GM19328 (cell line): ENCODE measurements around the gene PI16.

Experiments used
- ATAC-seq: cut with Tn5 transposase; IDR thresholded peaks from one replicate; pipeline ENCODE4 v1.9.1; 2021; ENCODE audit warnings: mild to moderate bottlenecking, moderate library complexity; ENCODE audit not compliant: unreplicated experiment

PI16 gene

GRCh38 chr6:36955671-36956445, 1.3 kb downstream of the PI16 start:
- no peak for ATAC-seq

GRCh38 chr6:36956446-36956820, 1.9 kb downstream of the PI16 start:
- ATAC-seq, result no peak

GRCh38 chr6:36957773-36958271, 3.3 kb downstream of the PI16 start:
- no peak for ATAC-seq

- ATAC-seq, result no peak
Measured at GRCh38 chr6:36958775-36959554, 4.4 kb downstream of the PI16 start.

- ATAC-seq, result no peak
Measured at GRCh38 chr6:36959555-36960250, 5.2 kb downstream of the PI16 start.

- ATAC-seq, result no peak
Measured at GRCh38 chr6:36961441-36962435, 7.2 kb downstream of the PI16 start.

- no peak for ATAC-seq
Measured at GRCh38 chr6:36962874-36963273, 8.3 kb downstream of the PI16 start.

GRCh38 chr6:36963451-36964290, 9.1 kb downstream of the PI16 start:
- no peak for ATAC-seq

GRCh38 chr6:36964349-36964748, 9.8 kb downstream of the PI16 start:
- ATAC-seq, result no peak

GRCh38 chr6:36964908-36965307, 10.4 kb downstream of the PI16 start:
- ATAC-seq, result no peak

GRCh38 chr6:36967301-36967700, 12.8 kb downstream of the PI16 start:
- ATAC-seq, result no peak

GRCh38 chr6:36967757-36968156, 13.2 kb downstream of the PI16 start:
- no peak for ATAC-seq

- ATAC-seq, result no peak
Measured at GRCh38 chr6:36968266-36968977, 13.9 kb downstream of the PI16 start.

- ATAC-seq, result no peak
Measured at GRCh38 chr6:36969240-36969691, 14.7 kb downstream of the PI16 start.

- no peak for ATAC-seq
Measured at GRCh38 chr6:36969988-36970891, 15.7 kb downstream of the PI16 start.

GRCh38 chr6:36970892-36971842, 16.6 kb downstream of the PI16 start:
- no peak for ATAC-seq
